ENCODE measurements around the gene FNTB.

- no peak for TF ChIP-seq SIN3A (IDR thresholded peaks at IDR 0.05; ENCODE audit: low read depth)
- no peak for TF ChIP-seq CTCF (IDR thresholded peaks at IDR 0.05 in 2 of 3, conservative IDR thresholded peaks at IDR 0.05 in 1 of 3; ENCODE audit: borderline replicate concordance in 1 of 3, insufficient read depth in 1 of 3, low read depth in 2 of 3, low read length in 2 of 3)
- no peak for TF ChIP-seq REST (IDR thresholded peaks at IDR 0.05; ENCODE audit: low read depth)
- no peak for TF ChIP-seq FOSL1 (IDR thresholded peaks at IDR 0.05; ENCODE audit: low read depth)
- no peak for TF ChIP-seq POLR2A (IDR thresholded peaks at IDR 0.05; ENCODE audit: borderline replicate concordance, extremely low read depth, insufficient read depth, insufficient read length)
Observed at GRCh38 chr14:65073605-65074201, 87.0 kb downstream of the FNTB start.
